GM20431 (cell line): ENCODE data around the gene GPR143.
"Not testable (repeated sequence)": the region's sequence is repeated elsewhere in the genome, so short reads cannot be mapped to it uniquely, and the experiment has no call there.

ENCODE experiments used
- in situ Hi-C: fragments of 300-500 bp; cut with MseI, MboI; formaldehyde crosslinking; loops from one replicate; pipeline ENCODE4 v1.15.0; 2020; ENCODE audit warnings: low sequenced_read_pairs; ENCODE audit not compliant: unreplicated experiment

Gene GPR143

DNA sequence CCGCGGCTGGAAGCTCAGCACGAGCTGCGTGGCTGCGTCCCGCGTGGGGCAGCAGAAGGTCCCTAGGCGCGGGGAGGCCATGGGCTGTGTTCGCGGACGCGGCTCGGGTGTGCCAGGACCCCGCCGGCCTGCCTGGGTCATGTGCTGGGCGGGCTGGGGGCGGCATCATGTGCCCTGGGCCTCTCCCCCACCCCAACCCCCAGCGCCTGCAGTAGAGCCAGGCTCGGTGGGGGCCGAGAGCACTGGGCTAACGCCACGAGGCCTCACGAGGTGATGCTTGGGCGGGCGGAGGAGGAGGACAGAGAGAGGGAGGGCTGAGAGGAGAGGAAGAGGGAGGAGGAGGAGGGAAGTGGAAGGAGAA is at the start of gene GPR143:
Gene GPR143, minus strand, starts transcription at position 111 of the 361 bp plus-strand sequence. Its CDS starts 30 bp downstream, at position 81.
- in situ Hi-C loops, result no loop called here

DNA sequence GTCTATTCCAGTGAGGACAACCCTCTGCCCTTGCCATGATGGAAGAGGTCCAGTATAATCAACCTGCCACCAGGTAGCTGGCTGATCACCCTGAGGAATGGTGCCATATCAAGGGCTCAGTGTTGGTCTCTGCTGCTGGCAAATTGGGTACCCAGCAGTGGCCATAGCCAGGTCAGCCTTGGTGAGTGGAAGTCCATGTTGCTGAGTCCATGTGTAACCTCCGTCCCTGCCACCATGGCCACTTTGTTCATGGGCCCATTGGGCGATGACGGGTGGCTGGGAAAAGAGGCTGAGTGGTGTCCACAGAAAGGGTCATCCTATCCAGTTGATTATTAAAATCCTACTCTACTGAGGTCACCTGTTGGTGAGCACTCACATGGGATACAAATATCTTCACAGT is 45.4 kb upstream of the GPR143 start:
- in situ Hi-C loops, result not testable (repeated sequence)

DNA sequence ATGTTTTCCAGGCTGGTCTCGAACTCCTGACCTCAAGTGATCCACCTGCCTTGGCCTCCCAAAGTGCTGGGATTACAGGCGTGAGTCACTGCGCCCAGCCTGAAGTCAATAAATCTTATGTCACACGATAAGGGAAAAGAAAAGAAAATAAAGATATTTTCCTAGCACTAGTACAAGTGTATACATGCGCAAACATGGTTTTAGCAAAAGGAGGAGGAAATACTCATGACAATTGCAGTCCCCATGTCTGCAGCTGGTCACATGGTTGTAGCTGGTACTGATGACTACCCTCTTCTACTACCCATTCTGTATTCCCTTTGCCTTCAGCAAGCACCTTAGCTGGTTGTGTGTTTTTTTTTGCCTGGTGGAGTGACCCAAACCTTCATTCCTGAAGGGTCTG is 44.2 kb upstream of the GPR143 start:
- in situ Hi-C loops, result not testable (repeated sequence)

DNA sequence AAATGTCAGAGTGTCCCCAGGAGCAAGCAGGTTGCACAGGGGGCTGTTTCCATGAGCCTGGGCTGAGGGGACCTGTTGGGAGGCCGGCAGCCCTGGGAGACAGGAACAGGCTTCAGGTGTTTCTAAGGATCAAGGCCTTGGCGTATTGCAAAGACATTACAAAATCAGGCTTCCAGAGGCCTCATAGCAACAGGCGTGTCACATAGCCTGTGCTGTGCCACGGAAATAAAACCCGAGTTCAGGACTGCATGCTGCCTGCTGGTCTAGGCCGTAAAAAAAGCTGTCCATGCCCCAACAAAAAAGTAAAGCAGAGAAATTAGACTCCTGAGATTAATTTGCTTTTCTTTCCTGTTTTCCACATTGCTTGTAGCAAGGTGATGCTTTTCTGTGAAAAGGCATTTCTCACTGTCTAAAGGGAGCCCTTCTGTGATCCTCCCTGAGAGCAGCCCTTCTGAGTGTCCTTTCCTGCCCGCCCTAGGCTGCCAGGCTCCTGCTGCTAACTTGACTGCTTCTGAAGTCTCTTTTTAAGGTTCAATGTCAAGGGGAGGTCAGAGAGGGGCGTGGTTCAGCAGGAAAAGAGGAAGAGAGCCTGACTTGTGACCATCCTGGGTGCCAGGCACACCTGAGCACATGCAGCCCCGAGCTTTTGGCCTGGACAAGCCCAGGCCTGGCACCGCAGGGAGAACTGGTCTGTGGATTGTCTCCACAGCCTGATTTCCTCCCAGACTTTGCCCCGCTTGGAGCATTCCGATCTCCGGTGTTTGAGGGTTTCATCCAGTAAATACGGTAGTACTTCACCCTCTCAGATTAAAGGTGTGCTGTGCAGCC is 41.9 kb upstream of the GPR143 start:
- in situ Hi-C loops, result no loop called here

DNA sequence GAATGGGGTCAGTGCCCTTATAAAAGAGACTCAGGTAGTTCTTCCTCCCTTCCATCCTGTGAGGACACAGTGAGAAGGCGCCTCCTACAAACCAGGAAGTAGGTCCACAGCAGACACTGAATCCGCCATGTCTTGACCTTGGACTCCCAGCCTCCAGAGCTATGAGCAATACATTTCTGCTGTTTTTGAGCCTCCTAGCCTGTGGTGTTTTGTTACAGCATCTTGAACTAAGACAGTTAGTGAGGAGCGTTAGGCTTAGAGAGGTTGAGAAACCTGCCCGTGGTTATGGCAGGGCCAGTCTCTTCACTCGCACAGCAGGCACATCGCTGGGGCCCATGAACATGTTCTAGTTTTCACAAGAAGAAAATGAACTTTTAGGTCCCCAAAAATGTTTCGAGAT is 40.3 kb upstream of the GPR143 start:
- in situ Hi-C loops, result no loop called here

DNA sequence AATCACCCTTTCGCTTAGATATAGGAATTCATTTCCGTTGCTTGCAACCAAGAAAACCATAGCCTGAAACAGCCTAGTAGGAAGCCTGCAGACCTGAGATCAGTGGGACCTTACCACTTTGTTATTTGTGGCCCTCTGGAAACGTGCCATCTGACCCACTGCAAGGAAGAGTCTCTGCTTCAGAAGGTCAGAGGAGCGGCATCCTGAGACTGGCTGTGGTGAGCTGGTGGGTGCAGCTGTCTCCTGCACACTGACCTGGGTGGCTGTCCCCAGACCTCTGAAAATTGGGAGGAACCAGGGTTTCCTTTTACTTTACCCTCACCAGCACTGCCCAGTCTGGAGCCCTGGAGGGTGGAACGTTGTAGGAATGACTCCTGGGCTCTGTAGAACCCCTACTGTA is 38.8 kb upstream of the GPR143 start:
- in situ Hi-C loops, result no loop called here

DNA sequence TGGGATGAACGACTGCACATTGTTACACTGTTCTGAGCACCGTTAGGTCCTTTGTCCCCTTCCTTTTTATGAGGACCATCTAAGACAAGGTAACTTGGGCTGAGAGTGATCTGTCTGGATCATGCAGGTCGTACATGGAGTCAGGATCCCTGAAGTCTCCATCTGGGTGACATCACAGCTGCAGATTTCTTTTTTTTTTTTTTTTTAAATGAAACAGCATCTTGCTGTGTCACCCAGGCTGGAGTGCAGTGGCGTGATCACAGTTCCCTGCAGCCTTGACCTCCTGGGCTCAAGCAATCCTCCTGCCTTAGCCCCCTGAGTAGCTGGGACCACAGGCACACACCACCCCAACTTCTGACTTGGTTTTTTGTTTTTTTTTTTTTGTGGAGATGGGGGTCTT is 37.1 kb upstream of the GPR143 start:
- in situ Hi-C loops, result no loop called here

DNA sequence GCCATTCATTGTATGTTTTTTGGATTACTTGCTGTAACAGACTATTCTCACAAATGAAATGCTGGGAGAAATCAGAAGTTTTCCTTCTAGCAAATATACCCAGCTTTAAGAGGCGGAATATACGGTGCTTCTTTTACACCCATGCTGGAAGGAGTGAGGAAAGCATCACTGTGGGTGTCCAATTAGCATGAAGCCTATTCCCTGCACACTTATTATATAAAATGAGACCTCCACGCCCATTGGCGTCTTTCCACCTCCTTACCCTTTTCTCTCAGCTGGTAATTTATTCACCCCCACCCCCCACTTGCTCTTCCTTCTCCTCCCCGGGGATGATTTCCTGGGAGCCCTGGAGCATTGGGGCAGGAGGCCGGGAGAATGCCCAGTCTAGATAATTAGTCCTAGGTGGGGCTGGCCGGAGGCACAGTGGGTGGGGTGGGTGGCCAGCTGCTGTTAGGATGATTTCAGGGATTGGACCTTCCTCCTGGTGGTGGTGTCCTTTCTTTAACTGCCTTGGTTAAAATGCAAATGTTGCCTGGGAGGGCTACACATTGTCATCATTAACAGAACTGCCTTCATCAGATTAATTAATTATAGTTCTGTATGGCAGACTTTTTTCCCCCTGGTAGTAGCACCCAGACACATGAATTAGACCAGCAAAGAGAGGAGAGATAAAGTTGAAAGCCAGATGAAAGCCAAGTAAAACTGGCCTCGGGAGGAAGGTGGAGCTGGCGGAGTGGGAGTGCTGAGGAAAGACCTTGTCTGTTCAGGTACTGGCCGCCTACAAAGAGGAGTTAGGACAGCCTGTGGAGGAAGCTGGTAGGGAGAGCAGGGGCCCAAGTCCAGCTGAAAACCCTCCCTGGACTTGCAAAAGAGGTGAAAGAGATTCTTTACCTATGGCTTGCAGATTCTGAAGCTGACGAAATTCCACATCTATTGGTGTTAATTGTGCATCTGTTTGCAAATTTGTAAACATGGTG is 32.0 kb upstream of the GPR143 start:
- in situ Hi-C loops, result no loop called here

DNA sequence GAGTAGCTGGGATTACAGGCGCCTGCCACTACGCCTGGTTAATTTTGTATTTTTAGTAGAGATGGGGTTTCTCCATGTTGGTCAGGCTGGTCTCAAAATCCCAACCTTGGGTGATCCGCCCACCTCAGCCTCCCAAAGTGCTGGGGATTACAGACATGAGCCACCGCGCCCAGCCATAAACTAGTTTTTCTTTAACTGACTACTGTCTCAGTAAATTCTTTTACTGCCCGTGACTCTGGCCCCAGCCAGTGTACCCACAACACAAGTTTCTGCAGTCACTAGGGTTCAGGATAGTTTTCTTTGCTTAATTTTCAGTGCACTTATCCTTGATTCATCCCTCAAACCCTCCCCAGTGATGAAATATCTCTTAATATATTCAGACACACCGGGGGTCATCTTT is 28.8 kb upstream of the GPR143 start:
- in situ Hi-C loops, result no loop called here

DNA sequence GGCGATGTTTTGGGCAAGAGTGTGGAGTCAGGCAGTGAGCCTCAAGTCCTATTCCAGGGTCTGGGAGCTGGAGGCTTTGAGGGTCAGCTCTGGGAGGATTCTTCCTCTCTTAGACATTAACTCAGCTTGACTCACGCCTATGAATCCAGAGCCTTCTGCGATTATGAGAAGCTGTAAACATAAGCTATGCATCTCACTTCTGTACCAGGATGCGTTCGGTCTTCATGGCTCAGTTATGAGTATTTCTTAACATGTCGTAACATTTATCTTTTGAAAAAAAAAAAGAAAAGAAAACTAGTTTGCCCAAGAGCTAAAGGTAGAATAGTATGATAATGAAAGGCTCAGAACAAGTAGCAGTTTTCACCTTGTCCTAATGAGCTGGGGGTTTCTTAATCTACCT is 25.2 kb upstream of the GPR143 start:
- in situ Hi-C loops, result no loop called here

DNA sequence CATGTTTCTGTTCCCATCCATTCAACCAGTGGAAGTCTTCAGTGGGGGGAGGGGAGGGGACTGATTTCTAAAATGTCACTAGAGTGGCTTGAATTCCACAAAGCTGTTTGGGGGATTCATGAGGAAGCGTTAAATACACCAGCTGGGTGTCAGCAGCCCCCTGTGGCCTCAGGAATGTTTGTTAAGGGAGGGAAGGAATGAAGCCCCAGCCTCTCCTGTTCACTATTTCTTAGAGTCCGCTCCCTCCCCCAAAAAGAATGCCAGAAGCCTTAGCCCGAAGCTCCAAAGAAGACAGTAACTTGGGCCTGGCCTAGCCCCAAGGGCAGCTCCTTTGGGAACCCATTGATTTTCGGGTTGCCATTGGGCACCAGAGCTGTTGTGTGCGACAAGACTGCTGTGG is 23.9 kb upstream of the GPR143 start:
- in situ Hi-C loops, result no loop called here

DNA sequence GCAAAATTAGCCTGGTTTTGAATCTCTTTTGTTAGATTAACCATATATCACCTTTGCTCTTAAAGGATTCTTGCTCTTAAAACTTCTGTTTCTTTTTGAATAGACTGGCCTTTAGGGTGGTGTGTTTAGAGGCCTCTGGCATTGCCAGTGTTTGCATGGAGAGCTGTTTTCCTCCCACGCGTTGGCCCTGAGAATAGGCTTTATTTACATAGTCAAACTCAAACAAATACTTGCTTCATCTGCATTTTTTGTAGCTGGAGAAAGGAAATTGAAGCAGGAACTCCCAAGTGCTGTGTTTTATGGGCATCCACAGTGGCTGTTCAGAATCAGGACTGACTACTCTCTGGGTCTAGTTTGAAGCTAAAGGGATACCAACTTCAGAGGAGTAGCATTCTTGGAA is 23.3 kb upstream of the GPR143 start:
- in situ Hi-C loops, result no loop called here

DNA sequence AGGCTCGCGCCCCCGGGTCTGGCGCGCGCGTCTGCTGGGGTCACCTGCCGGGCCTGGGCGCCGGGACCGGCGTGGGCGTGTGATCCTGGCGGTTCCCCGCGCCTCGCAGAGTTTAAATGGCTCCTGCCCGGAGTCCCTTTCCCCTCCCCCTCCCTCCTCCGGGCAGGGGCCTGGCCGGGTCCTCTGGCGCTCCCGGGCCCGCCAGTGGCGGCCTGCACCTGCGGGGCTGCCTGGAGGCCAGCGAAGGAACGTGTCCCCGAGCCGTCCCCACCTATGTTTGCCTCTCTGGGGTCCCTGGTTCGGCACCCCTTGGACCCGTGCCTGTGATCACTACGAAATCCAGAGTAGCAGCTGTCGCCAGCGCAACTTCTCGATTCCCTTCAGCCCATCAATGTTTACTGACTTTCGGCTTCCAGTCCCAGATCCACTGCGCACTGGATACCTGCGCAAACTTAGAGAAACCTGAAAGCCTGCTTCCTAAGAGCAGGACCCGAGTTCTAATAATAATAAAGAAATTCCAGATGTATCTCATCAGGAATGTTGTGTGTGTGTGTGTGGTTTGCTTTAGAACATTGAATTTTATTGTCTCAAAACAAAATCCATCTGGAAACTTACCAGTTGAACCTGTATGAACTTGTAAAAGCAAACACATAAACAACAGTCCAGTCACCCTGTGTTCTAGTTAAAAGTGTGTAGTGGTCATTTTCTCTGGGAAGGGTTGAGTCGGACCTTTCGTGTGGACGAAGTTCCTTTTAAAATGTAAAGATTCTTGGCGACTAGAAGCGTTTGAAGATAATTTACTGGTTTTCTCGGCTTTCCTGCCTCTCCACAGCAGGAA is 21.4 kb upstream of the GPR143 start:
- in situ Hi-C loops, result no loop called here

DNA sequence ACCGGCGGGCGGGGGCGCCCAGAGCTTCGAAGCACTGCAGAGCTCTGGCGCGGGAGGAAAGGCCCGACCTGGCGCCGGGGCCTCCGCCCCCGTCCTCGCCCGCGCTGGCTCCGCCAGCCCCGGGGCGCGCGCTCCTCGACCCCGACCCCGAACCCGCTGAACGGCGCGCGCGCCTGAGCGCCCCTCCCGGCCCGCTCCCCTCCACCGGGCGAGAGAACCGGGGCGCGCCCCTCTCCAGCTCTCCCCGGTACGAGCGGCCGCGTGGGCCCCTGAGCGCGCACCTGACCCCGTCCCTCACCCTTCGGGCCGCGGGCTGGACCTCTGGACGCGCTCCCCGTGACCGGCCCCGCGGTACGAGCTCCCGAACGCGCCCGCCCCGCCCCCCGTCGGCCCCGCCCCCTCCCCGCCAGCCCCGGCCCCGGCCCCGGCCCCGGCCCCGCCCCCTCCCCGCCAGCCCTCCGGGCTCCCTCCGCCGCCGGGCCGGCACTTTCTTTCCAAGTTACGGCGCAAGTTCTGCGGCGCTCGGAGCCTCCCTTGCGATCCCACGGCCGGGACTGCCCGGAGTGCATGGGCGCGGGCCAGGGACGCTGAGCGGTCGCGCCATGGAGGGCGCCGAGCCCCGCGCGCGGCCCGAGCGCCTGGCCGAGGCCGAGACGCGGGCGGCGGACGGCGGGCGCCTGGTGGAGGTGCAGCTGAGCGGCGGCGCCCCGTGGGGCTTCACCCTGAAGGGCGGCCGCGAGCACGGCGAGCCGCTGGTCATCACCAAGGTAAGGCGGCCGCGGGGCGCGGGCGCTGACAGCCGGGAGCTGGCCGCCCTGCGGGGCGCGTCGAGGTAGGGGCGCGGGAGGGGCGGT is 20.5 kb upstream of the GPR143 start, which contains the start of gene SHROOM2:
Gene SHROOM2, plus strand, starts transcription at position 486 of the 854 bp plus-strand sequence. Its CDS starts 117 bp downstream, at position 603.
- in situ Hi-C loops, result no loop called here

DNA sequence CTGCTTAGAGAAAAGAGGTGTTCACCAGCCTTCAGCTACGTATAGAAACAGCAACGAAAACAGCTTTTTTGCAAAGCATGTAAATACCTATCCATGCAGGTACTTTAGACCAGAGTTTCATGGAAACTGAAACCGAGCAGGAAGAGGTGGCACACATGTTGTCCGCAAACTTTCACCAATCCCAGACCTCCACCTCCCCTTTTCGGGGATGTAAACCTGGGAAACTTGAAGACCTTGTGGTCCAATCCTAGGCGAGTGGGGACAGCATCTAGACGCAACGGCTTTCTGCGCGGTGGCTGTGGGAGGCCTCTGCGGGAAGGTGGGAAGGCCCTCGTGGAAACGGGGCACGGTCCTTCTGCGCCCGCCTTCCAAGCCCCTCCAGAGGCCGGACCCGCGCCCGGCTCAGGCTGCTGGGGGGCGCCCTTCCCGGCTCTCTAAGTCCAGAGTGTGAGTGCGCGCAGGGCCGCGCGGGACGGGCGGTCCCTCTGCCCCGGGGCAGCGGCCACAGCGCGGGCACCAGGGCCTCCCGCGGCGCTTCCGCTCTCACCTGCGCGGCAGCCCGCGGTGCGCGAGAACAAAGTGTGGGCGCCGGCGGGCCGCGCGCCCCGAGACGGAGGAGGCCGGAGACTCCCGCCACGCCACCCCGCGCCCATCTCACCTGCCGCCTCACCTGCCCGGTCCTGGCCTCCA is 19.8 kb upstream of the GPR143 start:
- in situ Hi-C loops, result no loop called here

DNA sequence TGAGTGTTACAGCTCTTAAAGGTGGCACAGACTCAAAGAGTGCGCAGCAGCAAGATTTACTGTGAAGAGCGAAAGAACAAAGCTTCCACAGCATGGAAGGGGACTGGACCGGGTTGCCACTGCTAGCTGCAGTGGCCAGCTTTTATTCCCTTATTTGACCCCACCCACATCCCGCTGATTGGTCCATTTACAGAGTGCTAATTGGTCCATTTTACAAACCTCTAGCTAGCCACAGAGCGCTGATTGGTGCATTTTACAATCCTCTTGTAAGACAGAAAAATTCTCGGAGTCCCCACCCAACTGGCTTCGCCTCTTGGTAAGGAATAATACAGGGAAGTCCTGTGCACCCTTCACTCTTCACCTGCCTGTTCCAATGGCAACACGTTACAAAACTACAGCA is 18.7 kb upstream of the GPR143 start:
- in situ Hi-C loops, result no loop called here

DNA sequence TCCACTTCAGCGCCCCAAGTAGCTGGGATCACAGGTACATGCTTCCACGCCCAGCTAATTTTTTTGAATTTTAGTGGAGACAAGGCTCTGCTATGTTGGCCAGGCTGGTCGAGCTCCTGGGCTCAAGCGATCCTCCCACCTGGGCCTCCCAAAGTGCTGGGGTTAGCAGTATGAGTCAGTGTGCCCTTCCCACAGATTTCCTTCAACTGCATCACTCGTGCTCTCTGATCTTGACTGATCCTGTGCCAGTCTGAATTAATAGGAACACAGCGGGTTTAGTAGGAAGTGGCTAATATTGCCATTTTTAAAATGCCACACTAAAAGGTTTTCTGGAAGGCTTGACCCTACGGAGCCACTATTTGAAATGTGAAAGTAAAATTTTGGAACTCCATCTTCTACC is 16.3 kb upstream of the GPR143 start:
- in situ Hi-C loops, result no loop called here

DNA sequence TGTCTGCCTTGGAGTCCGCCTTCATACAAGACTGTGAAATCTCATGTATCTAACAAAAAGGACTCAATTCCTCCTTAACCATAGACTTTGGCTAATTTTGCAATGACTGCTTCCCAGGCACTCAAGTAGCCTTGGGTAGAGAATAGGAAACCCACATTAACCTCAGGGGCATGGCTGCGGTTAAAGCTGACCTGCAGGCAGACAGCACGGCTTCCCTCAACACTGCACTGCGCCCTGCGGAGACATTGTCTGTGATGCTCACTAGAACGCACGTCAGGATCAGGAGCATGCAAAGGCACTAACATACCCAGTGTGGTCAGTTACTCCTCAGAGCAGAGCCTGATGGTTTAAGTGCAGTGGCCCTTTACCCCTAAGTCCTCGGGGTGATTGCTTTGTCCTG is 10.3 kb upstream of the GPR143 start:
- in situ Hi-C loops, result no loop called here

DNA sequence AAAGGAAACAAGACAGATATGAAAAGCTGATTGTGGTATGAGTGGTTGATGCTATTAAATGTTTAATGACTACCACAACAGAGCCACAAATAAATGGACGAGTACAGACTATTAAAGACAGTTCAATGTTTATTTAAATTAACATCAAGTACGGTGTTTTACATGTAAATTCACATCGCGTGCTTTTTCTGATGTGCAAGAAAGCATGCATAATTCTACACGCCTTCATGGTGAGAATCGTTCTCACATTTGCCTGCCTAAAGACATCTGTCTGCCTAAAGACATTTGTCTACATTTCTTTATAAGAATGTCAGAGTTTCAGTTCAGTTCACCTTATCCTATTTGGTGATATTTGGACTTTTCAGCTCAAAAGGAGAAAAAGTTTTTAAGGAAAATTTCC is 7.3 kb upstream of the GPR143 start:
- in situ Hi-C loops, result no loop called here
